ENCODE data around the gene JAZF1. TPM values are rescaled to one million over a fixed set of nuclear protein-coding genes. Genes with fewer than 3 reads are reported as not detected.

Gene JAZF1
- total and polyA plus RNA-seq, 2 of the 8 experiments (the other 6 are each of a cell fraction or from before 2014, with no cell fraction given) = 2.6 to 21.8 TPM

- no peak for TF ChIP-seq HDAC2 (IDR thresholded peaks at IDR 0.05; ENCODE audit: borderline replicate concordance in 1 of 2, low read depth in 2 of 2, low read length in 2 of 2)
- no peak for TF ChIP-seq MAFK (IDR thresholded peaks at IDR 0.05; ENCODE audit: low read depth, low read length)
- no peak for TF ChIP-seq EZH2 (IDR thresholded peaks at IDR 0.05; ENCODE audit: low read depth, low read length, severe bottlenecking)
- no peak for TF ChIP-seq BCL11A (IDR thresholded peaks at IDR 0.05; ENCODE audit: low read depth in 2 of 2, low read length in 2 of 2)
- TF ChIP-seq POLR2A (IDR thresholded peaks at IDR 0.05; ENCODE audit: control extremely low read depth in 1 of 2, low read depth in 2 of 2, low read length in 2 of 2) = no peak
Measured at GRCh38 chr7:27875061-27875460, 305.5 kb downstream of the JAZF1 start (continued).

Data from H1 (cell line).